Sigmoid colon (tissue), 7 donors: Measurements from ENCODE around the gene SMIM10. TPM values are rescaled to one million over a fixed set of nuclear protein-coding genes. Genes with fewer than 3 reads are reported as not detected.
"Not testable (repeated sequence)": the region's sequence is repeated elsewhere in the genome, so short reads cannot be mapped to it uniquely, and the experiment has no call there.

Source experiments
- DNase-seq: peaks from one replicate; pipeline ENCODE4 v3.0.0-alpha.2; 2019
- H3K27ac ChIP-seq, 4 donors: fragments of 200-600 bp; sonication (generic); one replicate each; pipeline ENCODE4 v1.5.1; 2016 to 2019; ENCODE audit warnings: mild to moderate bottlenecking in 1 of 4
- H3K27me3 ChIP-seq, 3 donors: fragments of 200-600 bp; sonication (generic); one replicate each; pipeline ENCODE4 v1.5.1; 2019; ENCODE audit warnings: mild to moderate bottlenecking in 1 of 3
- H3K36me3 ChIP-seq, 4 donors: fragments of 200-600 bp; sonication (generic); one replicate each; pipeline ENCODE4 v1.5.1; 2016 to 2019
- H3K4me1 ChIP-seq, 4 donors: fragments of 200-600 bp; sonication (generic); one replicate each; pipeline ENCODE4 v1.5.1; 2017 to 2019
- H3K4me3 ChIP-seq, 4 donors: fragments of 200-600 bp; sonication (generic); one replicate each; pipeline ENCODE4 v1.5.1; 2017 to 2019; ENCODE audit warnings: mild to moderate bottlenecking in 2 of 4, moderate library complexity in 1 of 4
- H3K9me3 ChIP-seq, 4 donors: fragments of 200-600 bp in 3 of 4; sonication (generic) in 3 of 4; one replicate each; pipeline versions ENCODE4 v1.5.1 to v1.6.1; 2013 to 2019
- EP300 ChIP-seq, 4 donors: sonication (generic); formaldehyde crosslinking; IDR thresholded peaks; one replicate each; pipeline ENCODE4 v1.6.1; 2017; ENCODE audit warnings: antibody characterized with exemption in 4 of 4
- POLR2A ChIP-seq, 2 donors: fragments of 450-650 bp; IDR thresholded peaks; one replicate each; pipeline ENCODE4 v1.6.1; 2016; ENCODE audit warnings: antibody characterized with exemption in 2 of 2, mild to moderate bottlenecking in 2 of 2, moderate library complexity in 2 of 2
- POLR2AphosphoS5 ChIP-seq, 4 donors: sonication (generic); formaldehyde crosslinking; IDR thresholded peaks; one replicate each; pipeline ENCODE4 v1.6.1; 2017; ENCODE audit warnings: antibody characterized with exemption in 4 of 4
- WGBS, 2 donors: extraction: QIAGEN DNeasy Blood & Tissue Kit; methylation state at CpG; one replicate each; pipeline ENCODE4 v1.1.7; 2013; 5-methylcytosine and 5-hydroxymethylcytosine counted together
- intact Hi-C: fragments of 100-400 bp; cut with DNase I; formaldehyde crosslinking; loops from one replicate; pipeline ENCODE4 v1.15.1; 2023
- polyA plus RNA-seq, 3 donors: library from polyadenylated mRNA; stranded (reverse); fragments of 200-250 nt; gene quantifications; one replicate each; pipeline ENCODE4 v1.2.3, GENCODE V29; 2013
- total RNA-seq, 4 donors: library from RNA; depleted of rRNA; stranded (reverse); fragments of >200 nt; gene quantifications; one replicate each; pipeline ENCODE4 v1.1.0, GENCODE V29; 2016
- TF ChIP-seq, protein P1 (sequence below), 4 experiments: fragments of 450-650 bp in 3 of 4; fragments of 200-600 bp in 1 of 4; IDR thresholded peaks; one replicate each; pipeline ENCODE4 v1.5.1; 2016 to 2019; ENCODE audit warnings: antibody characterized with exemption in 4 of 4, mild to moderate bottlenecking in 3 of 4, moderate library complexity in 2 of 4
- donor health status: healthy with polysubstance abuse.
- donor health status: Bipolar disorder and iron deficiency.
- donor health status: healthy.

Gene SMIM10
- total and polyA plus RNA-seq, 7 donors: 3.0 to 11.3 (median 7.2) TPM

- no peaks in the 10 kb centered on the region for H3K27me3 ChIP-seq
- no peak for DNase-seq
- intact Hi-C loops: no loop called here
- H3K9me3 ChIP-seq: no peaks in the 10 kb centered on the region
- H3K36me3 ChIP-seq: no peaks in the 10 kb centered on the region
- no peak for TF ChIP-seq POLR2AphosphoS5 (IDR thresholded peaks at IDR 0.05)
- WGBS, 2 donors: 72 to 75% methylated on average over 4 of the region's 4 CpGs
- H3K4me1 ChIP-seq: no peaks in the 10 kb centered on the region
- H3K27ac ChIP-seq: no peak overlapping the region
- no peak overlapping the region for H3K4me3 ChIP-seq
Observed at GRCh38 chrX:135009838-135010237, 19.0 kb downstream of the SMIM10 start.

- 68 to 95% methylated on average over 4 of the region's 4 CpGs for WGBS, 2 donors
- Histone ChIP-seq H3K27me3 (no peaks in the 10 kb centered on the region), H3K27ac (no peak overlapping the region), H3K4me1 (no peaks in the 10 kb centered on the region), H3K4me3 (no peak overlapping the region), H3K36me3 (no peaks in the 10 kb centered on the region), H3K9me3 (no peaks in the 10 kb centered on the region)
- no peak for DNase-seq
- TF ChIP-seq POLR2AphosphoS5 (IDR thresholded peaks at IDR 0.05) (no peak), EP300 (IDR thresholded peaks at IDR 0.05) (no peak), POLR2A (IDR thresholded peaks at IDR 0.05) (no peak)
- TF ChIP-seq, protein P1, sequence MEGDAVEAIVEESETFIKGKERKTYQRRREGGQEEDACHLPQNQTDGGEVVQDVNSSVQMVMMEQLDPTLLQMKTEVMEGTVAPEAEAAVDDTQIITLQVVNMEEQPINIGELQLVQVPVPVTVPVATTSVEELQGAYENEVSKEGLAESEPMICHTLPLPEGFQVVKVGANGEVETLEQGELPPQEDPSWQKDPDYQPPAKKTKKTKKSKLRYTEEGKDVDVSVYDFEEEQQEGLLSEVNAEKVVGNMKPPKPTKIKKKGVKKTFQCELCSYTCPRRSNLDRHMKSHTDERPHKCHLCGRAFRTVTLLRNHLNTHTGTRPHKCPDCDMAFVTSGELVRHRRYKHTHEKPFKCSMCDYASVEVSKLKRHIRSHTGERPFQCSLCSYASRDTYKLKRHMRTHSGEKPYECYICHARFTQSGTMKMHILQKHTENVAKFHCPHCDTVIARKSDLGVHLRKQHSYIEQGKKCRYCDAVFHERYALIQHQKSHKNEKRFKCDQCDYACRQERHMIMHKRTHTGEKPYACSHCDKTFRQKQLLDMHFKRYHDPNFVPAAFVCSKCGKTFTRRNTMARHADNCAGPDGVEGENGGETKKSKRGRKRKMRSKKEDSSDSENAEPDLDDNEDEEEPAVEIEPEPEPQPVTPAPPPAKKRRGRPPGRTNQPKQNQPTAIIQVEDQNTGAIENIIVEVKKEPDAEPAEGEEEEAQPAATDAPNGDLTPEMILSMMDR (IDR thresholded peaks at IDR 0.05): no peak
- intact Hi-C loops: no loop called here
Observed at GRCh38 chrX:135010921-135011320, 20.1 kb downstream of the SMIM10 start.

DNA sequence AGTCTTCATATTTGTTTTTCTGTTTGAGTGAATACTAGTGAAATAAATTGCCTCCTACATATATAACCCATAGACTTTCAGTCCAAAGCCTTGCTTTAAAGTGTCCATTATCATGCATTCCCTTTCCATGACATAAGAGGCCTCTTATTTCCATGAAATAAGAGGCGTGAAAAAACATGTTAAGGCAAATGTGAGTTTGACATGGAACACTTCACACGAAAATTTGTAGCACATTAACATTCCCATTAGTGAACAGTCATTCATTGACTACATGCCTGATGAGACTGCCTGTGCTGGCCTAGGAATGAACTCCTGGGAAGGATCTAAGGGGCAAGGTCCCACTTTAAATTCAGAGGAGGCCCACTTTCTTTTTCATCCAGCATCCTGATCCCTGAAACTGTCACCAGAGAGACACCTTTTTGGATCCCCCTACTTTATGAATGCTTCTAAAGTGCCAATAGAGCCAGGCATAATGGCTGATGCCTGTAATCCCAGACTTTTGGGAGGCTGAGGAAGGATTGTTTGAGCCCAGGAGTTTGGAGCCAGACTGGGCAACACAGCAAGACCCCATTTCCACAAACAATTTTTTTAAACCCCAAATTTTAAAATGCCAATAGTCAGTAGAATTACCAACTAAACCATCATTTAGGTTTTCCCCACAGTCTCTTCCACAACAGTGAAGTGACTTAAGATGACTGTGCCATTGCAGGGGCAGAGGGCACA is 24.9 kb downstream of the SMIM10 start:
- 87 to 89% methylated on average over 2 of the region's 2 CpGs for WGBS, 2 donors
- Histone ChIP-seq H3K27ac (no peak overlapping the region), H3K4me3 (no peak overlapping the region), H3K9me3 (no peaks in the 10 kb centered on the region), H3K36me3 (no peaks in the 10 kb centered on the region), H3K4me1 (peaks cover 0 to 4% (median 0%) of the 10 kb centered on the region in 4 donors), H3K27me3 (no peaks in the 10 kb centered on the region)
- intact Hi-C loops: no loop called here
- no peak for DNase-seq
- TF ChIP-seq EP300 (IDR thresholded peaks at IDR 0.05) (no peak), POLR2A (IDR thresholded peaks at IDR 0.05) (no peak), POLR2AphosphoS5 (IDR thresholded peaks at IDR 0.05) (no peak)
- TF ChIP-seq, protein P1 (IDR thresholded peaks at IDR 0.05): no peak

DNA sequence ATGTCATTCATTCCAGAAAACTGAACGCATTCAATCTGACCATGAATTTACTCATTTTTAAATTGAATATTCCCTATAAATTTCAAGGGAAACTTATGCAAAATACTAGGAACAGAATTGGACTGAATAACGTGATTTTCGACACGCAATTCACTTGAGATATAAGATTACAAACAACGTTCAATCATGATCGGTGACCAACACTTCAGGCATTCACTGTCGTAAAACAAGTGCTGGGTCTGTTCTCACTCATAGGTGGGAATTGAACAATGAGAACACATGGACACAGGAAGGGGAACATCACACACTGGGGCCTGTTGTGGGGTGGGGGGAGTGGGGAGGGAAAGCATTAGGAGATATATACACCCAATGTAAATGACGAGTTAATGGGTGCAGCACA is 29.1 kb downstream of the SMIM10 start:
- not testable (repeated sequence) for DNase-seq, H3K4me3 ChIP-seq, H3K27me3 ChIP-seq, H3K27ac ChIP-seq, H3K9me3 ChIP-seq, H3K36me3 ChIP-seq
- intact Hi-C loops: loop anchor here (2.0 kb wide), 1 partner anchor 15 kb away; no protein-coding TSS in a partner anchor
- WGBS, 2 donors: 90 to 91% methylated on average over 8 of the region's 8 CpGs
- peaks cover 0 to 12% (median 0%) of the 10 kb centered on the region in 4 donors for H3K4me1 ChIP-seq

DNA sequence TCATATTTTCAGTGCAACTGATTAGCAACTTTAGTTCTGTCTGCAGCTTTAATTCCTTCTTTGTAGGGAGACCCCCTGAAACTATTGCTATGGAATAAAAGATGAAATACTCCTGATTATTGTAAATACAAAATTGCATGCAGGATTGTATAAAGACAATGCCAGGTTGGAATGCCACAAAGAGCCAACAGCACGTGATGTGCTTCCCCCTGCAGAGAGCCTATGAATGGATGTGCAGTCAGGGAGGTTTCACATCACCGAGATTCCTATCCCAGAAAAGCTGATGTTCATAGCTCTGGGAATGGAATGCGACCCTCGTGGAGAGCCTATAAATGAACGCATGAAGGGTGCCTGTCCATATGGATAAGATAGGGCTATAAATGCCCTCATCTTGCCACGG is 33.0 kb downstream of the SMIM10 start:
- 93% methylated on average over 6 of the region's 6 CpGs for WGBS, 2 donors
- not testable (repeated sequence) for H3K9me3 ChIP-seq

DNA sequence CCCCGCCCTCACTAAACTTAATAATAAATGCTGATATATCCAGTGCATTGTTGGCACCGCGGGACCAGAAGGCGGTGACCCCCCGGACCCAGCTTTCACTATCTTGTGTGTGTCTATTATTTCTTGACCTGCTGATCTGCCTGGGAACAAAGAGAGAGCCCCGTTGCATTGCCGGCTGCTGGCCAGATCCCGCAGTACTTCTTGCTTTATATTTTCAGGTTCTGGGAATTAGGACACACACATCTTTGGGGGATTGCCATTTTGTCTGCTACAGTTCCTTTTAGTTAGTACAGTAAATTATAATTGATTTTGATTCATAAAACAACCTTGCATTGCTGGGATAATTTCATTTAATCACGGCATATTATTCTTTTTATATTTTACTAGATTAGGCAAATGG is 33.7 kb downstream of the SMIM10 start:
- Histone ChIP-seq H3K27ac (no peak overlapping the region), H3K27me3 (no peaks in the 10 kb centered on the region), H3K4me3 (no peak overlapping the region), H3K36me3 (no peaks in the 10 kb centered on the region), H3K9me3 (no peaks in the 10 kb centered on the region), H3K4me1 (peaks cover 0 to 12% (median 0%) of the 10 kb centered on the region in 4 donors)
- intact Hi-C loops: no loop called here
- TF ChIP-seq EP300 (IDR thresholded peaks at IDR 0.05) (no peak), POLR2A (IDR thresholded peaks at IDR 0.05) (no peak), POLR2AphosphoS5 (IDR thresholded peaks at IDR 0.05) (no peak)
- TF ChIP-seq, protein P1 (IDR thresholded peaks at IDR 0.05): no peak
- 82 to 95% methylated on average over 9 of the region's 9 CpGs for WGBS, 2 donors
- no peak for DNase-seq

More for the DNA sequence above, 33.0 kb downstream of the SMIM10 start:
- H3K36me3 ChIP-seq, intact Hi-C loops, DNase-seq, H3K27me3 ChIP-seq, H3K4me3 ChIP-seq: not testable (repeated sequence)
- H3K4me1 ChIP-seq: peaks cover 0 to 12% (median 0%) of the 10 kb centered on the region in 4 donors
- peak overlapping the region in 1 of 4 donors; percentile 91 for H3K27ac ChIP-seq

DNA sequence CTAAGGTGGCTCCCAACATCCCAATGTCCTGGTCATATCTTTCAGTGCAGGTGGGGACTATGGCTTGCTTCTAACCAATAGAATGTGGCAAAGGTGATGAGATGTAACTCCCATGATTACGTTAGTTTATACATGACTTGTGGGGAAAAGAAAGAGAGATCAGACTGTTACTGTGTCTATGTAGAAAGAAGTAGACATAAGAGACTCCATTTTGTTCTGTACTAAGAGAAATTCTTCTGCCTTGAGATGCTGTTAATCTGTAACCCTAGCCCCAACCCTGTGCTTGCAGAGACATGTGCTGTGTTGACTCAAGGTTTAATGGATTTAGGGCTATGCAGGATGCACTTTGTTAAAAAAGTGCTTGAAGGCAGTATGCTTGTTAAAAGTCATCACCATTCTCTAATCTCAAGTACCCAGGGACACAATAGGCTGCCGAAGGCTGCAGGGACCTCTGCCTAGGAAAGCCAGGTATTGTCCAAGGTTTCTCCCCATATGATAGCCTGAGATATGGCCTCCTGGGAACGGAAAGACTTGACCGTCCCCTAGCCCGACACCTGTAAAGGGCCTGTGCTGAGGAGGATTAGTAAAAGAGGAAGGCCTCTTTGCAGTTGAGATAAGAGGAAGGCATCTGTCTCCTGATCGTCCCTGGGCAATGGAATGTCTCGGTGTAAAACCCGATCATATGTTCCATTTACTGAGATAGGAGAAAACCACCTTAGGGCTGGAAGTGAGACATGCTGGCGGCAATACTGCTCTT is 39.6 kb downstream of the SMIM10 start:
- H3K27ac ChIP-seq, H3K9me3 ChIP-seq, H3K4me3 ChIP-seq, H3K36me3 ChIP-seq, intact Hi-C loops, DNase-seq, H3K27me3 ChIP-seq: not testable (repeated sequence)
- WGBS, 2 donors: 80 to 87% methylated on average over 9 of the region's 9 CpGs
- H3K4me1 ChIP-seq: peaks cover 0 to 11% (median 9%) of the 10 kb centered on the region in 4 donors

GRCh38 chrX:135041149-135042123 is 50.6 kb downstream of the SMIM10 start:
- H3K27me3 ChIP-seq, H3K27ac ChIP-seq, DNase-seq, H3K4me3 ChIP-seq, H3K4me1 ChIP-seq, intact Hi-C loops, H3K36me3 ChIP-seq, H3K9me3 ChIP-seq: not testable (repeated sequence)
- 92 to 97% methylated on average over 3 of the region's 3 CpGs for WGBS, 2 donors
